K562 (cell line): ENCODE results near the gene CACNA1C. TPM values are rescaled to one million over a fixed set of nuclear protein-coding genes. Genes with fewer than 3 reads are reported as not detected.

ENCODE experiments used
- ATAC-seq: fragments of 200-7000 bp; cut with Tn5 transposase; 3 replicates; pipeline ENCODE4 v1.9.1; 2020; ENCODE audit warnings: moderate library complexity
- BruUV-seq: library from RNA; stranded (reverse); fragments of 400-500 nt; replicated peaks from 2 replicates; lab custom pipeline; 2021; lab: Mats Ljungman, UMichigan
- CTCF ChIA-PET: fragments of 300-600 bp; formaldehyde crosslinking; extraction: SDS; loops from one replicate; lab custom pipeline; 2021; ENCODE audit warnings: low intra/inter-chr PET ratio; lab: Yijun Ruan, JAX
- POLR2A ChIA-PET: fragments of 300-600, 350-650 bp; sonication (Branson Sonifier 250); formaldehyde crosslinking; extraction: SDS; loops from one replicate; lab custom pipeline; 2021; ENCODE audit warnings: antibody characterized with exemption, inconsistent platforms; lab: Yijun Ruan, JAX
- DNase-seq, 4 experiments: peaks; one replicate each; pipeline versions ENCODE4 v3.0.0 to v3.0.0-alpha.2; 2011 to 2018; ENCODE audit warnings: low spot score in 3 of 4, mixed read lengths in 3 of 4; ENCODE audit errors: extremely low read depth in 1 of 4
- FAIRE-seq: peaks from 2 replicates; lab custom pipeline; 2011; peaks lifted over from hg19 to GRCh38; lab: Jason Lieb, UNC
- H2AFZ ChIP-seq: 2 replicates; pipeline ENCODE4 v1.6.0; 2011; ENCODE audit warnings: low read depth, low read length, control low read depth, inconsistent platforms
- H3K27ac ChIP-seq: fragments of 200-600 bp; 3 replicates; pipeline ENCODE4 v1.8.0; 2011; ENCODE audit warnings: low read depth, mild to moderate bottlenecking, control low read depth, inconsistent platforms, low read length, moderate library complexity, mixed read lengths; ENCODE audit errors: extremely low read depth
- H3K27me3 ChIP-seq, 2 experiments: fragments of 300-600 bp in 1 of 2; 2 replicates in 1 of 2; 3 replicates in 1 of 2; pipeline versions ENCODE4 v1.6.0 to v1.8.0; 2011; ENCODE audit warnings: inconsistent platforms in 2 of 2, low read length in 2 of 2, mild to moderate bottlenecking in 1 of 2, mixed read lengths in 1 of 2, moderate library complexity in 1 of 2; ENCODE audit not compliant: control insufficient read depth in 2 of 2, insufficient read depth in 2 of 2
- H3K36me3 ChIP-seq: fragments of 300-600 bp; 3 replicates; pipeline ENCODE4 v1.8.0; 2011; ENCODE audit warnings: mild to moderate bottlenecking, low read length, inconsistent platforms; ENCODE audit not compliant: control insufficient read depth, insufficient read depth
- H3K4me1 ChIP-seq, 2 experiments: fragments of 200-600 bp in 1 of 2; replicated peaks in 1 of 2; 2 replicates in 1 of 2; 3 replicates in 1 of 2; pipeline versions ENCODE4 v1.5.1 to v1.8.0; 2011; ENCODE audit warnings: inconsistent platforms in 2 of 2, low read length in 2 of 2, mild to moderate bottlenecking in 1 of 2, mixed read lengths in 1 of 2, moderate library complexity in 1 of 2; ENCODE audit not compliant: control insufficient read depth in 2 of 2, insufficient read depth in 2 of 2
- H3K4me2 ChIP-seq: 2 replicates; pipeline ENCODE4 v1.6.1; 2011; ENCODE audit warnings: low read length, control low read depth, inconsistent platforms, mixed read lengths; ENCODE audit not compliant: insufficient read depth
- H3K4me3 ChIP-seq: fragments of 200-600 bp; sonication (generic), shearing (Covaris generic); 2 replicates; pipeline ENCODE4 v1.5.1; 2016; ENCODE audit warnings: control low read depth, inconsistent platforms
- H3K79me2 ChIP-seq: fragments of 200-600 bp; 3 replicates; pipeline ENCODE4 v1.8.0; 2011; ENCODE audit warnings: low read length, inconsistent platforms; ENCODE audit not compliant: control insufficient read depth, insufficient read depth
- H3K9ac ChIP-seq, 2 experiments: 2 replicates each; pipeline versions ENCODE4 v1.6.0 to v1.6.1; 2011; ENCODE audit warnings: low read depth in 2 of 2, low read length in 2 of 2, control low read depth in 1 of 2, inconsistent platforms in 1 of 2, mild to moderate bottlenecking in 1 of 2, mixed read lengths in 1 of 2; ENCODE audit not compliant: insufficient read depth in 1 of 2
- H3K9me1 ChIP-seq: one replicate; pipeline ENCODE4 v1.6.0; 2011; ENCODE audit warnings: inconsistent platforms, mild to moderate bottlenecking, low read length, moderate library complexity; ENCODE audit not compliant: control insufficient read depth, insufficient read depth
- H3K9me3 ChIP-seq: replicated peaks from 2 replicates; pipeline ENCODE4 v1.5.1; 2011; ENCODE audit warnings: low read depth, low read length, inconsistent platforms; ENCODE audit not compliant: control insufficient read depth, insufficient read depth
- H4K20me1 ChIP-seq: replicated peaks from 2 replicates; pipeline ENCODE4 v1.6.1; 2011; ENCODE audit warnings: low read length, inconsistent platforms, mixed read lengths; ENCODE audit not compliant: control insufficient read depth, insufficient read depth
- CHAMP1 ChIP-seq: fragments of 450-650 bp; IDR thresholded peaks from 2 replicates; pipeline ENCODE4 v1.6.1; 2016; ENCODE audit warnings: mild to moderate bottlenecking
- FOS ChIP-seq: IDR thresholded peaks from 3 replicates; pipeline ENCODE4 v1.6.1; 2011; ENCODE audit not compliant: insufficient read length; ENCODE audit errors: extremely low read depth
- GATAD2B ChIP-seq: fragments of 450-650 bp; IDR thresholded peaks from 2 replicates; pipeline ENCODE4 v1.6.1; 2017; ENCODE audit warnings: mild to moderate bottlenecking, borderline replicate concordance
- HDAC3 ChIP-seq: fragments of 450-650 bp; IDR thresholded peaks from 2 replicates; pipeline ENCODE4 v1.6.1; 2018; ENCODE audit warnings: borderline replicate concordance, mild to moderate bottlenecking, moderate library complexity; ENCODE audit not compliant: partially characterized antibody
- HIVEP1 ChIP-seq: fragments of 250-450 bp; sonication (Bioruptor Pico); IDR thresholded peaks from 2 replicates; pipeline ENCODE4 v1.4.0; 2020; ENCODE audit warnings: mild to moderate bottlenecking
- JUN ChIP-seq, 2 experiments: sonication (generic) in 1 of 2; formaldehyde crosslinking in 1 of 2; IDR thresholded peaks; 2 replicates each; pipeline versions ENCODE4 v1.6.1 to v1.8.0; 2012 to 2022; ENCODE audit warnings: borderline replicate concordance in 2 of 2, mild to moderate bottlenecking in 2 of 2, improper control_type of control experiment in 1 of 2, low read depth in 1 of 2, low read length in 1 of 2, missing genetic modification reagents in 1 of 2
- KAT2B ChIP-seq: IDR thresholded peaks from one replicate; pipeline ENCODE4 v1.6.1; 2012; ENCODE audit warnings: low read depth, mild to moderate bottlenecking, control low read depth, inconsistent platforms, low read length, moderate library complexity
- KLF10 ChIP-seq: fragments of 250-450 bp; sonication (Bioruptor Pico); IDR thresholded peaks from 2 replicates; pipeline ENCODE4 v1.6.1; 2021; ENCODE audit warnings: matching md5 sums
- MBD2 ChIP-seq: sonication (generic); IDR thresholded peaks from 2 replicates; pipeline ENCODE4 v1.6.1; 2016; ENCODE audit warnings: low read depth, borderline replicate concordance
- NFYB ChIP-seq: IDR thresholded peaks from 2 replicates; pipeline ENCODE4 v1.6.1; 2011; ENCODE audit warnings: mild to moderate bottlenecking, moderate library complexity; ENCODE audit not compliant: insufficient read length; ENCODE audit errors: extremely low read depth
- PRMT5 ChIP-seq: sonication (generic); formaldehyde crosslinking; IDR thresholded peaks from 2 replicates; pipeline ENCODE4 v1.5.0; 2020; ENCODE audit warnings: missing genetic modification reagents
- SMARCA5 ChIP-seq: fragments of 450-650 bp; IDR thresholded peaks from 2 replicates; pipeline ENCODE4 v1.6.1; 2016
- TAF1 ChIP-seq: IDR thresholded peaks from 2 replicates; pipeline ENCODE4 v1.6.1; 2011; ENCODE audit warnings: mild to moderate bottlenecking, low read length, moderate library complexity; ENCODE audit not compliant: insufficient read depth, control insufficient read depth, severe bottlenecking; ENCODE audit errors: extremely low read depth
- U2AF2 ChIP-seq: fragments of 200-400 bp; formaldehyde crosslinking; optimal IDR thresholded peaks from 2 replicates; pipeline ENCODE3; 2017; ENCODE audit warnings: low read depth, mild to moderate bottlenecking, low read length
- ZFX ChIP-seq: sonication (generic); formaldehyde crosslinking; IDR thresholded peaks from 2 replicates; pipeline ENCODE4 v1.8.0; 2022; ENCODE audit warnings: mild to moderate bottlenecking, missing genetic modification reagents, moderate library complexity
- ZNF282 ChIP-seq: sonication (generic); formaldehyde crosslinking; IDR thresholded peaks from 2 replicates; pipeline ENCODE4 v1.8.1; 2023; ENCODE audit warnings: missing genetic modification reagents
- ZNF324 ChIP-seq: fragments of 250-450 bp; sonication (Bioruptor Pico); IDR thresholded peaks from 2 replicates; pipeline ENCODE4 v1.4.0; 2020; ENCODE audit warnings: mild to moderate bottlenecking
- ZNF384 ChIP-seq: IDR thresholded peaks from 2 replicates; pipeline ENCODE4 v1.6.1; 2012; ENCODE audit warnings: low read depth, low read length, improper control_type of control experiment
- ZSCAN29 ChIP-seq: fragments of 450-650 bp; IDR thresholded peaks from 2 replicates; pipeline ENCODE4 v1.6.1; 2017
- WGBS: fragments of 100-300 bp; shearing (Covaris generic); methylation state at CpG from one replicate; pipeline ENCODE4 v1.1.6; 2016; ENCODE audit warnings: low coverage, mixed read lengths; ENCODE audit not compliant: insufficient coverage; ENCODE audit errors: missing lambda C conversion rate; 5-methylcytosine and 5-hydroxymethylcytosine counted together
- in situ Hi-C: fragments of 300-500 bp; cut with MboI; formaldehyde crosslinking; loops from 4 replicates; pipeline ENCODE4 v1.15.0; 2018; ENCODE audit warnings: inconsistent platforms, mixed read lengths
- intact Hi-C: fragments of 100-400 bp; cut with micrococcal nuclease; formaldehyde crosslinking; loops from 2 replicates; pipeline ENCODE4 v1.14.2; 2022
- polyA plus RNA-seq, 8 experiments: library from polyadenylated mRNA; depleted of rRNA in 4 of 8; stranded (reverse) in 5 of 8; unstranded in 3 of 8; fragments of >200 nt; fragmentation: Nextera tagmentation in 2 of 8; fragmentation: Illumina TruSeq in 1 of 8; extraction: Ambion mirVana in 2 of 8; extraction: Trizol in 1 of 8; gene quantifications; 2 replicates each; pipeline versions ENCODE4 v1.2.1 to v1.2.3, GENCODE V29; 2011 to 2014; ENCODE audit warnings: inconsistent platforms in 1 of 8, missing spikeins in 1 of 8
- total RNA-seq, 7 experiments: library from RNA; depleted of rRNA in 6 of 7; stranded (reverse); fragments of >200 nt in 6 of 7; fragmentation: Illumina TruSeq in 2 of 7; extraction: Trizol in 2 of 7; gene quantifications; 2 replicates each; pipeline versions ENCODE4 v1.2.1 to v1.2.3, GENCODE V29; 2011 to 2021; ENCODE audit warnings: low replicate concordance in 1 of 7

The CACNA1C gene
- total and polyA plus RNA-seq, 9 of the 15 experiments (the other 6 are each of a cell fraction or from before 2014, with no cell fraction given): not detected

DNA sequence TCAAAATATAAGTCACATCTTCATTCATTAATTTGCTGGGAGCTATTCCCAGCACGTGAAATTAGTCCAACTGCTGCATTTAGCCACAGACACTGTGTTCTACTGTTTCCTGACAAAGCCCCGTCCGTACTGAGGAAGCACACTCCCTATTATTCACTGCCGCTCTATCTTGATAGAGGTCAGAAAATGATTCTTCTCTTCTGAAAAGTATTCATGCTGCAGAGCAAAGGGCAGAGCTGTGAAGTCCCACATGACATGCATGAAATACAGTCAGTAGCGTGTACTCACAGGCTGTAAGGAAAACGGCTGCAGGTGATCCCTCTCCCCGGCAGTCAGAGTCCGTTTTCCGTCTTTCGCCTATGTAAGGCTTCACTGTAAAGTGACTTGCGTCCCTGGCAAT is 439.4 kb downstream of the CACNA1C start:
- H3K4me2 ChIP-seq: no peak overlapping the region
- FAIRE-seq: no peak
- ATAC-seq: no peak
- no peaks in the 10 kb centered on the region for H3K9me1 ChIP-seq
- BruUV-seq: no TSS peak
- H3K27ac ChIP-seq: no peak overlapping the region
- H3K79me2 ChIP-seq: no peaks in the 10 kb centered on the region
- CTCF ChIA-PET: no interaction called here
- no peak overlapping the region for H2AFZ ChIP-seq
- H3K4me3 ChIP-seq: no peak overlapping the region
- H3K27me3 ChIP-seq: peaks cover 0 to 22% of the 10 kb centered on the region in 2 experiments; a peak in 3 of 5 replicates
- H3K9me3 ChIP-seq: no peaks in the 10 kb centered on the region
- intact Hi-C loops (no loop called here), in situ Hi-C loops (no loop called here)
- WGBS: 0% methylated on average over 11 of the region's 11 CpGs
- POLR2A ChIA-PET: no interaction called here
- H3K9ac ChIP-seq: no peak overlapping the region
- H4K20me1 ChIP-seq: no peaks in the 10 kb centered on the region; the same call in 1 of the 2 replicates
- no peaks in the 10 kb centered on the region for H3K36me3 ChIP-seq
- H3K4me1 ChIP-seq: no peaks in the 10 kb centered on the region
- DNase-seq: no peak
- TF ChIP-seq PRMT5 (CRISPR knock-in tag) (no peak), HIVEP1 (no peak), GATAD2B (no peak), CHAMP1 (no peak), TAF1 (no peak), KLF10 (CRISPR knock-in tag) (no peak), SMARCA5 (no peak), FOS (no peak), ZSCAN29 (no peak), KAT2B (no peak), ZNF324 (CRISPR knock-in tag) (no peak), ZFX (CRISPR knock-in tag) (no peak), MBD2 (no peak), JUN (IDR thresholded peaks at IDR 0.05; ENCODE audit: borderline replicate concordance, low read depth, low read length) (no peak), JUN (CRISPR knock-in tag; IDR thresholded peaks at IDR 0.05; ENCODE audit: borderline replicate concordance) (no peak), U2AF2 (no peak), ZNF384 (no peak), HDAC3 (no peak), NFYB (no peak), ZNF282 (no peak)
